Lung (tissue), 12 donors: ENCODE results near the gene CLSTN2. TPM values are rescaled to one million over a fixed set of nuclear protein-coding genes. Genes with fewer than 3 reads are reported as not detected.

Source experiments
- ATAC-seq: fragments of 200-7000 bp; cut with Tn5 transposase; one replicate; pipeline ENCODE4 v1.9.1; 2020; ENCODE audit warnings: moderate number of reproducible peaks; ENCODE audit not compliant: insufficient read depth, low FRiP score
- DNase-seq, 3 donors: peaks; one replicate each; pipeline ENCODE4 v3.0.0-alpha.2; 2013 to 2017
- H3K27ac ChIP-seq, 2 donors: one replicate each; pipeline ENCODE4 v1.5.1; 2013; ENCODE audit warnings: mild to moderate bottlenecking in 2 of 2, moderate library complexity in 2 of 2, control low read depth in 1 of 2, inconsistent platforms in 1 of 2, low read depth in 1 of 2, low read length in 1 of 2
- H3K27me3 ChIP-seq, 3 donors: one replicate each; pipeline ENCODE4 v1.5.1; 2013; ENCODE audit warnings: low read length in 2 of 3; ENCODE audit not compliant: control insufficient read depth in 3 of 3, insufficient read depth in 3 of 3
- H3K36me3 ChIP-seq, 4 donors: one replicate each; pipeline ENCODE4 v1.5.1; 2013; ENCODE audit warnings: low read length in 4 of 4, mild to moderate bottlenecking in 1 of 4, moderate library complexity in 1 of 4; ENCODE audit not compliant: control insufficient read depth in 4 of 4, insufficient read depth in 4 of 4
- H3K4me1 ChIP-seq, 5 donors: one replicate each; pipeline ENCODE4 v1.5.1; 2013; ENCODE audit warnings: low read length in 5 of 5, mild to moderate bottlenecking in 2 of 5, moderate library complexity in 1 of 5; ENCODE audit not compliant: control insufficient read depth in 5 of 5, insufficient read depth in 5 of 5
- H3K4me3 ChIP-seq: one replicate; pipeline ENCODE4 v1.5.1; 2013; ENCODE audit warnings: mild to moderate bottlenecking, control low read depth, moderate library complexity
- H3K9ac ChIP-seq, 2 donors: one replicate each; pipeline ENCODE4 v1.5.1; 2013; ENCODE audit warnings: low read length in 2 of 2, control low read depth in 1 of 2; ENCODE audit not compliant: insufficient read depth in 1 of 2
- H3K9me3 ChIP-seq, 4 donors: one replicate each; pipeline ENCODE4 v1.5.1; 2013; ENCODE audit warnings: low read length in 3 of 4, mild to moderate bottlenecking in 1 of 4, moderate library complexity in 1 of 4; ENCODE audit not compliant: control insufficient read depth in 4 of 4, insufficient read depth in 3 of 4
- CTCF ChIP-seq: IDR thresholded peaks from 2 replicates; pipeline ENCODE4 v1.5.1; 2012; ENCODE audit warnings: mild to moderate bottlenecking; ENCODE audit errors: control extremely low read depth, extremely low read depth
- WGBS, 2 donors: extraction: QIAGEN DNeasy Blood & Tissue Kit; methylation state at CpG; one replicate each; pipeline ENCODE4 v1.1.7; 2013; 5-methylcytosine and 5-hydroxymethylcytosine counted together
- polyA plus RNA-seq, 2 donors: library from polyadenylated mRNA; stranded (reverse); fragments of 200-250 nt; gene quantifications; one replicate each; pipeline ENCODE4 v1.2.1, GENCODE V29; 2013
- total RNA-seq, 2 donors: library from RNA; depleted of rRNA in 1 of 2; stranded (reverse); fragments of >200 nt in 1 of 2; gene quantifications; one replicate each; pipeline ENCODE4 v1.2.1, GENCODE V29; 2014 to 2021
- donor health status: control.
- donor health status: control.
- donor health status: Bipolar disorder and iron deficiency.
- donor health status: healthy.
- donor health status: DM: yes; HTN: yes; CAD: no.

Gene CLSTN2
- total and polyA plus RNA-seq, 4 donors = 0.07 to 2.4 (median 1.3) TPM

GRCh38 chr3:140494970-140495369 lies 560.0 kb downstream of the CLSTN2 start:
- no peaks in the 10 kb centered on the region for H3K36me3 ChIP-seq
- H3K4me3 ChIP-seq = no peak overlapping the region
- H3K9me3 ChIP-seq = no peaks in the 10 kb centered on the region
- 67 to 69% methylated on average over 2 of the region's 2 CpGs for WGBS, 2 donors
- TF ChIP-seq CTCF = no peak
- H3K27ac ChIP-seq = no peak overlapping the region
- no peaks in the 10 kb centered on the region for H3K27me3 ChIP-seq
- no peaks in the 10 kb centered on the region for H3K4me1 ChIP-seq
- no peak overlapping the region for H3K9ac ChIP-seq
- ATAC-seq = no peak
- DNase-seq = no peak

GRCh38 chr3:140497331-140497730 lies 562.3 kb downstream of the CLSTN2 start:
- ATAC-seq (no peak), DNase-seq (no peak)
- no peak for TF ChIP-seq CTCF
- H3K9me3 ChIP-seq = no peaks in the 10 kb centered on the region
- peaks cover 0 to 1% (median 0%) of the 10 kb centered on the region in 5 donors for H3K4me1 ChIP-seq
- H3K27ac ChIP-seq = no peak overlapping the region
- no peak overlapping the region for H3K9ac ChIP-seq
- H3K36me3 ChIP-seq = no peaks in the 10 kb centered on the region
- no peaks in the 10 kb centered on the region for H3K27me3 ChIP-seq
- 91 to 96% methylated on average over 11 of the region's 11 CpGs for WGBS, 2 donors
- no peak overlapping the region for H3K4me3 ChIP-seq

GRCh38 chr3:140499114-140499757 lies 564.3 kb downstream of the CLSTN2 start:
- H3K27me3 ChIP-seq = no peaks in the 10 kb centered on the region
- no peak overlapping the region for H3K4me3 ChIP-seq
- ATAC-seq (no peak), DNase-seq (peak in 2 of 3 donors; percentile 46 to 56)
- no peaks in the 10 kb centered on the region for H3K9me3 ChIP-seq
- peak; percentile 7 for TF ChIP-seq CTCF
- no peak overlapping the region for H3K27ac ChIP-seq
- no peak overlapping the region for H3K9ac ChIP-seq
- H3K36me3 ChIP-seq = no peaks in the 10 kb centered on the region
- 21 to 34% methylated on average over 1 of the region's 1 CpG for WGBS, 2 donors
- peaks cover 0 to 1% (median 0%) of the 10 kb centered on the region in 5 donors for H3K4me1 ChIP-seq

- ATAC-seq (no peak), DNase-seq (no peak)
- no peak for TF ChIP-seq CTCF
- no peak overlapping the region for H3K27ac ChIP-seq
- no peaks in the 10 kb centered on the region for H3K27me3 ChIP-seq
- no peak overlapping the region for H3K4me3 ChIP-seq
- no peaks in the 10 kb centered on the region for H3K9me3 ChIP-seq
- WGBS, 2 donors = 62 to 80% methylated on average over 2 of the region's 2 CpGs
- H3K9ac ChIP-seq = no peak overlapping the region
- no peaks in the 10 kb centered on the region for H3K36me3 ChIP-seq
- peaks cover 0 to 1% (median 0%) of the 10 kb centered on the region in 5 donors for H3K4me1 ChIP-seq
These were observed 565.5 kb downstream of the CLSTN2 start for GRCh38 chr3:140500473-140500872.
